Hepatic stellate cell (primary cell): ENCODE data around the gene PPP2CA.

Experiments used
- DNase-seq: peaks from one replicate; pipeline ENCODE4 v3.0.0; 2011; ENCODE audit warnings: low spot score

The PPP2CA gene

DNA sequence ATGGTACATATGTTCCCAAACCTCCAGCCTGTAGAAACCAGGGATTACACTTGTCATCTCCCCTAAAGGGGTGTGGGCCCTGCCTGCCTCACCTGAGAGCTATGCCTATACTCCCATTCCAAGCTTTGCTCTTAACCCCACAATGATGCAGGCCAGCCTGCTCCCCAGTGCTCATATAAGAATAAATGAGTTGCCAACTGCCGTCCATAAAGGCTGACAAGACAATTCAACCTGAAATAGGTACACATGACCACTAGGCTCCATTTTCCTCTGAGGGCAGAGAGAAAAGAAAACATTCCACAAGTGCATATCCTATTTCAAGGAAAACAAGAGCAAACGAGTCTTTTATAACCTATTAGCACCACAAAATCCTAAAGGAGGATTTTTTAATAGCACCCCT is 77.6 kb downstream of the PPP2CA start:
- DNase-seq: no peak

DNA sequence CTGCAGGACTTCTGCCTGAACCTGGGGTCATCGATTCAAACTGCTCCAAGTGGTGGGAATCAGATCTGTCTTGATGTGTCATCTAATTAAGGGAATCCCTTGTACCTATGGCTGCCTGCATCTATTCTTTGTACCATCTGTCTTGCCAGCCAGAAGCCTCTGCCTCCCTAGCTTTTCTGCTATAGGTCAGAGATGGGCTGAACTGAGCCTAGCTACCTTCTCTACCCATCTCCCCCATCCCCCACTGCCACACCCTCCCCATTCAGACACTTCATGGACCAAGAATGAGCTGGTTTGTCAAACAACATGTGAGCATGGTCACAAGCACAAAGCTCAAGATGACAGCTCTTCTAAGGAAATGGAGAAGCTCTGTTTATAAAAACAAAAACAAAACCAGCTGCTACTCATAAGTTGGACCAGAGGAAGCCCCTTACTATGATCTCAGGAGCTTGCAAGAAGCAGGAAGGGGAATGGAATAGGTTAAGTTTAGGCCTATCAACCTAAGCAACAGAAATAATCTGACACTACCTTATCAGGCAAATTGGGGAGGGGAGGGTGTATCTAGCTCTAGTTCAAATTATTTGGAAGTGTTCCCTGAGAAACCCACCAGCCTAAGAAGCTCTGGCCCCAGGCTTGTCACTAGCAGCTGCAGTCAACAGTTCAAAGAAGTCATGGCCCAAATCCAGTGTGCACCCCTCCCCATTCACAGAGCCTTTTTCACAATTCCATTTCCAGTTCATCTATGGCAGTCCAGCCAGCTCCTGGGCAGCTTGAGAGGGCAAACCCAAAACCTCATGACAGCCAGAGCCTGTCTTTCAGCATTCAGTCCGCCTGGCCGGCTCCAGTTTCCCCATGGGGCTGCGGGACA is 79.0 kb downstream of the PPP2CA start:
- DNase-seq: no peak

- peak; percentile 77 for DNase-seq
Measured at GRCh38 chr5:134145779-134146581, 79.9 kb downstream of the PPP2CA start.

GRCh38 chr5:134145041-134145757 is 80.7 kb downstream of the PPP2CA start:
- no peak for DNase-seq
